K562 (cell line): ENCODE results near the gene RBFOX1. TPM values are rescaled to one million over a fixed set of nuclear protein-coding genes. Genes with fewer than 3 reads are reported as not detected.

ENCODE experiments used
- ATAC-seq: fragments of 200-7000 bp; cut with Tn5 transposase; 3 replicates; pipeline ENCODE4 v1.9.1; 2020; ENCODE audit warnings: moderate library complexity
- BruUV-seq: library from RNA; stranded (reverse); fragments of 400-500 nt; replicated peaks from 2 replicates; lab custom pipeline; 2021; lab: Mats Ljungman, UMichigan
- CTCF ChIA-PET: fragments of 300-600 bp; formaldehyde crosslinking; extraction: SDS; loops from one replicate; lab custom pipeline; 2021; ENCODE audit warnings: low intra/inter-chr PET ratio; lab: Yijun Ruan, JAX
- POLR2A ChIA-PET: fragments of 300-600, 350-650 bp; sonication (Branson Sonifier 250); formaldehyde crosslinking; extraction: SDS; loops from one replicate; lab custom pipeline; 2021; ENCODE audit warnings: antibody characterized with exemption, inconsistent platforms; lab: Yijun Ruan, JAX
- DNase-seq, 4 experiments: peaks; one replicate each; pipeline versions ENCODE4 v3.0.0 to v3.0.0-alpha.2; 2011 to 2018; ENCODE audit warnings: low spot score in 3 of 4, mixed read lengths in 3 of 4; ENCODE audit errors: extremely low read depth in 1 of 4
- FAIRE-seq: peaks from 2 replicates; lab custom pipeline; 2011; peaks lifted over from hg19 to GRCh38; lab: Jason Lieb, UNC
- H2AFZ ChIP-seq: 2 replicates; pipeline ENCODE4 v1.6.0; 2011; ENCODE audit warnings: low read depth, low read length, control low read depth, inconsistent platforms
- H3K27ac ChIP-seq: fragments of 200-600 bp; 3 replicates; pipeline ENCODE4 v1.8.0; 2011; ENCODE audit warnings: low read depth, mild to moderate bottlenecking, control low read depth, inconsistent platforms, low read length, moderate library complexity, mixed read lengths; ENCODE audit errors: extremely low read depth
- H3K27me3 ChIP-seq, 2 experiments: fragments of 300-600 bp in 1 of 2; 2 replicates in 1 of 2; 3 replicates in 1 of 2; pipeline versions ENCODE4 v1.6.0 to v1.8.0; 2011; ENCODE audit warnings: inconsistent platforms in 2 of 2, low read length in 2 of 2, mild to moderate bottlenecking in 1 of 2, mixed read lengths in 1 of 2, moderate library complexity in 1 of 2; ENCODE audit not compliant: control insufficient read depth in 2 of 2, insufficient read depth in 2 of 2
- H3K36me3 ChIP-seq: fragments of 300-600 bp; 3 replicates; pipeline ENCODE4 v1.8.0; 2011; ENCODE audit warnings: mild to moderate bottlenecking, low read length, inconsistent platforms; ENCODE audit not compliant: control insufficient read depth, insufficient read depth
- H3K4me1 ChIP-seq, 2 experiments: fragments of 200-600 bp in 1 of 2; replicated peaks in 1 of 2; 2 replicates in 1 of 2; 3 replicates in 1 of 2; pipeline versions ENCODE4 v1.5.1 to v1.8.0; 2011; ENCODE audit warnings: inconsistent platforms in 2 of 2, low read length in 2 of 2, mild to moderate bottlenecking in 1 of 2, mixed read lengths in 1 of 2, moderate library complexity in 1 of 2; ENCODE audit not compliant: control insufficient read depth in 2 of 2, insufficient read depth in 2 of 2
- H3K4me2 ChIP-seq: 2 replicates; pipeline ENCODE4 v1.6.1; 2011; ENCODE audit warnings: low read length, control low read depth, inconsistent platforms, mixed read lengths; ENCODE audit not compliant: insufficient read depth
- H3K4me3 ChIP-seq: fragments of 200-600 bp; sonication (generic), shearing (Covaris generic); 2 replicates; pipeline ENCODE4 v1.5.1; 2016; ENCODE audit warnings: control low read depth, inconsistent platforms
- H3K79me2 ChIP-seq: fragments of 200-600 bp; 3 replicates; pipeline ENCODE4 v1.8.0; 2011; ENCODE audit warnings: low read length, inconsistent platforms; ENCODE audit not compliant: control insufficient read depth, insufficient read depth
- H3K9ac ChIP-seq, 2 experiments: 2 replicates each; pipeline versions ENCODE4 v1.6.0 to v1.6.1; 2011; ENCODE audit warnings: low read depth in 2 of 2, low read length in 2 of 2, control low read depth in 1 of 2, inconsistent platforms in 1 of 2, mild to moderate bottlenecking in 1 of 2, mixed read lengths in 1 of 2; ENCODE audit not compliant: insufficient read depth in 1 of 2
- H3K9me1 ChIP-seq: one replicate; pipeline ENCODE4 v1.6.0; 2011; ENCODE audit warnings: inconsistent platforms, mild to moderate bottlenecking, low read length, moderate library complexity; ENCODE audit not compliant: control insufficient read depth, insufficient read depth
- H3K9me3 ChIP-seq: replicated peaks from 2 replicates; pipeline ENCODE4 v1.5.1; 2011; ENCODE audit warnings: low read depth, low read length, inconsistent platforms; ENCODE audit not compliant: control insufficient read depth, insufficient read depth
- H4K20me1 ChIP-seq: replicated peaks from 2 replicates; pipeline ENCODE4 v1.6.1; 2011; ENCODE audit warnings: low read length, inconsistent platforms, mixed read lengths; ENCODE audit not compliant: control insufficient read depth, insufficient read depth
- GABPB1 ChIP-seq: sonication (generic); formaldehyde crosslinking; IDR thresholded peaks from 2 replicates; pipeline ENCODE4 v1.8.0; 2022; ENCODE audit warnings: mild to moderate bottlenecking, missing genetic modification reagents
- PHB ChIP-seq: fragments of 250-450 bp; sonication (Bioruptor Pico); IDR thresholded peaks from 2 replicates; pipeline ENCODE4 v1.5.0; 2021
- RB1 ChIP-seq: fragments of 450-650 bp; IDR thresholded peaks from 2 replicates; pipeline ENCODE4 v1.6.1; 2017; ENCODE audit warnings: low read depth, mild to moderate bottlenecking
- SMAD4 ChIP-seq: fragments of 250-450 bp; sonication (Bioruptor Pico); conservative IDR thresholded peaks from 2 replicates; pipeline ENCODE4 v1.8.0; 2021; ENCODE audit warnings: inconsistent platforms, mild to moderate bottlenecking, moderate library complexity
- SMARCB1 ChIP-seq: IDR thresholded peaks from 2 replicates; pipeline ENCODE4 v1.6.1; 2011; ENCODE audit warnings: improper control_type of control experiment, low read depth; ENCODE audit not compliant: insufficient read length
- SRF ChIP-seq, 2 experiments: fragments of 250-450, 450-650 bp in 1 of 2; sonication (Bioruptor Pico) in 1 of 2; sonication (generic) in 1 of 2; formaldehyde crosslinking; IDR thresholded peaks; 2 replicates each; pipeline versions ENCODE4 v1.5.0 to v1.5.1; 2020 to 2022; ENCODE audit warnings: mild to moderate bottlenecking in 1 of 2, missing genetic modification reagents in 1 of 2
- ZSCAN32 ChIP-seq: fragments of 450-650 bp; formaldehyde crosslinking; IDR thresholded peaks from 2 replicates; pipeline ENCODE4 v1.4.0; 2020; ENCODE audit warnings: mild to moderate bottlenecking, moderate library complexity
- WGBS: fragments of 100-300 bp; shearing (Covaris generic); methylation state at CpG from one replicate; pipeline ENCODE4 v1.1.6; 2016; ENCODE audit warnings: low coverage, mixed read lengths; ENCODE audit not compliant: insufficient coverage; ENCODE audit errors: missing lambda C conversion rate; 5-methylcytosine and 5-hydroxymethylcytosine counted together
- in situ Hi-C: fragments of 300-500 bp; cut with MboI; formaldehyde crosslinking; loops from 4 replicates; pipeline ENCODE4 v1.15.0; 2018; ENCODE audit warnings: inconsistent platforms, mixed read lengths
- intact Hi-C: fragments of 100-400 bp; cut with micrococcal nuclease; formaldehyde crosslinking; loops from 2 replicates; pipeline ENCODE4 v1.14.2; 2022
- polyA plus RNA-seq, 8 experiments: library from polyadenylated mRNA; depleted of rRNA in 4 of 8; stranded (reverse) in 5 of 8; unstranded in 3 of 8; fragments of >200 nt; fragmentation: Nextera tagmentation in 2 of 8; fragmentation: Illumina TruSeq in 1 of 8; extraction: Ambion mirVana in 2 of 8; extraction: Trizol in 1 of 8; gene quantifications; 2 replicates each; pipeline versions ENCODE4 v1.2.1 to v1.2.3, GENCODE V29; 2011 to 2014; ENCODE audit warnings: inconsistent platforms in 1 of 8, missing spikeins in 1 of 8
- total RNA-seq, 7 experiments: library from RNA; depleted of rRNA in 6 of 7; stranded (reverse); fragments of >200 nt in 6 of 7; fragmentation: Illumina TruSeq in 2 of 7; extraction: Trizol in 2 of 7; gene quantifications; 2 replicates each; pipeline versions ENCODE4 v1.2.1 to v1.2.3, GENCODE V29; 2011 to 2021; ENCODE audit warnings: low replicate concordance in 1 of 7
- TF ChIP-seq, protein P1 (sequence below): sonication (generic); formaldehyde crosslinking; IDR thresholded peaks from 2 replicates; pipeline ENCODE4 v1.8.0; 2022; ENCODE audit warnings: mild to moderate bottlenecking, missing genetic modification reagents

RBFOX1 gene
- total and polyA plus RNA-seq, 9 of the 15 experiments (the other 6 are each of a cell fraction or from before 2014, with no cell fraction given): 0.03 TPM; not detected in 8

DNA sequence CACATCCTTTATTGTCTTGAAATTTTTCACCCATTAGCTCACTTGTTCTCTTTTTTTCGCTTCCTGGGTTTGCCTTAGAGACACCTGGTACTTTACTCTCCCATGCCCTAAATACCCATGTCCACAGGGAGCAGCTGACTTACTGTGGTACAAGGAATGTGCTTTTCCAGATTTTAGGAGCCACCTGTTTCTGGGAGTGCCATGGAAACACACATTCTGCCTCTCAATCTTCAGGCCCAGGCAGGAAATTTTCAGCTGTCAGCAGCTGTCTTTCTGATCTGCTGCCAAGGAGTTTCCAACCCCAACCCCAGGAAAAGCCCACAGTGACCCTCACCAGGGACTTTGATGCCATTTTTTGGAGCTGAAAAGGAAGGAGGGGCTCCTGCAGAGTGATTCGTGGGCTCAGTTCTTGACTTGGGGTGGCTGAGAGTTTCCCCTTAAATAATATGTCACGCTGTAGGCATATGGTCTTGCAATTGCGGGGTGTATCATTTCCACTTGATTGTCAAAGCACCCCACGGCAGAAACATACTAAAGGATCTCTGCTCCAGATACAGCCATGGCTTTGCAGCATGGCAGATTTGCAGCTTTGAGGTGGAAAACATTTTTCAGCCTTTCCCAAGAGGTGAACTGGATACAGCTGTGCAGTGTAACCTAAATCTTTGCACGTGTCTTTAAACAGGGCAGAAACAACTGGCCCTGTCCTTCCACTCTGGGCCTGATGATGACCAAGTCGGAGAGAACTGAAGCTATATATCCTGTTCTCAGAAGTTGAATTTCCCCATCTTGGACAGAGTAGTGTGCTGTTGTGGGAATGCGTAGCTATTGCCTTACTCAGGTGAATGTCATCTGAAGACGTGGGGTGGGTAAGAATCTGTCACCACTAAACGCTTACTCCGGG lies 19.2 kb downstream of the RBFOX1 start:
- Histone ChIP-seq H3K4me3 (no peak overlapping the region), H3K36me3 (no peaks in the 10 kb centered on the region), H2AFZ (no peak overlapping the region), H3K4me2 (no peak overlapping the region), H3K4me1 (no peaks in the 10 kb centered on the region), H3K27ac (no peak overlapping the region), H3K27me3 (no peaks in the 10 kb centered on the region; a peak in 1 of 5 replicates), H4K20me1 (no peaks in the 10 kb centered on the region), H3K9me3 (no peaks in the 10 kb centered on the region), H3K9me1 (no peaks in the 10 kb centered on the region), H3K9ac (no peak overlapping the region), H3K79me2 (no peaks in the 10 kb centered on the region)
- no TSS peak for BruUV-seq
- DNase-seq (no peak), FAIRE-seq (no peak), ATAC-seq (no peak)
- ChIA-PET POLR2A (interaction anchor here (0.6 to 0.8 kb wide), 2 partner anchors 17 to 39 kb away, joined by 3 read pairs; no protein-coding TSS in a partner anchor), CTCF (no interaction called here)
- intact Hi-C loops (no loop called here), in situ Hi-C loops (no loop called here)
- under 1% methylated on average over 11 of the region's 11 CpGs for WGBS
- no peak for TF ChIP-seq SRF (CRISPR knock-in tag; IDR thresholded peaks at IDR 0.05)
- no peak for TF ChIP-seq SMAD4 (CRISPR knock-in tag)
- TF ChIP-seq ZSCAN32 (CRISPR knock-in tag): no peak
- no peak for TF ChIP-seq PHB (CRISPR knock-in tag)
- TF ChIP-seq GABPB1 (CRISPR knock-in tag): no peak
- no peak for TF ChIP-seq SMARCB1
- TF ChIP-seq RB1: no peak
- TF ChIP-seq, protein P1, sequence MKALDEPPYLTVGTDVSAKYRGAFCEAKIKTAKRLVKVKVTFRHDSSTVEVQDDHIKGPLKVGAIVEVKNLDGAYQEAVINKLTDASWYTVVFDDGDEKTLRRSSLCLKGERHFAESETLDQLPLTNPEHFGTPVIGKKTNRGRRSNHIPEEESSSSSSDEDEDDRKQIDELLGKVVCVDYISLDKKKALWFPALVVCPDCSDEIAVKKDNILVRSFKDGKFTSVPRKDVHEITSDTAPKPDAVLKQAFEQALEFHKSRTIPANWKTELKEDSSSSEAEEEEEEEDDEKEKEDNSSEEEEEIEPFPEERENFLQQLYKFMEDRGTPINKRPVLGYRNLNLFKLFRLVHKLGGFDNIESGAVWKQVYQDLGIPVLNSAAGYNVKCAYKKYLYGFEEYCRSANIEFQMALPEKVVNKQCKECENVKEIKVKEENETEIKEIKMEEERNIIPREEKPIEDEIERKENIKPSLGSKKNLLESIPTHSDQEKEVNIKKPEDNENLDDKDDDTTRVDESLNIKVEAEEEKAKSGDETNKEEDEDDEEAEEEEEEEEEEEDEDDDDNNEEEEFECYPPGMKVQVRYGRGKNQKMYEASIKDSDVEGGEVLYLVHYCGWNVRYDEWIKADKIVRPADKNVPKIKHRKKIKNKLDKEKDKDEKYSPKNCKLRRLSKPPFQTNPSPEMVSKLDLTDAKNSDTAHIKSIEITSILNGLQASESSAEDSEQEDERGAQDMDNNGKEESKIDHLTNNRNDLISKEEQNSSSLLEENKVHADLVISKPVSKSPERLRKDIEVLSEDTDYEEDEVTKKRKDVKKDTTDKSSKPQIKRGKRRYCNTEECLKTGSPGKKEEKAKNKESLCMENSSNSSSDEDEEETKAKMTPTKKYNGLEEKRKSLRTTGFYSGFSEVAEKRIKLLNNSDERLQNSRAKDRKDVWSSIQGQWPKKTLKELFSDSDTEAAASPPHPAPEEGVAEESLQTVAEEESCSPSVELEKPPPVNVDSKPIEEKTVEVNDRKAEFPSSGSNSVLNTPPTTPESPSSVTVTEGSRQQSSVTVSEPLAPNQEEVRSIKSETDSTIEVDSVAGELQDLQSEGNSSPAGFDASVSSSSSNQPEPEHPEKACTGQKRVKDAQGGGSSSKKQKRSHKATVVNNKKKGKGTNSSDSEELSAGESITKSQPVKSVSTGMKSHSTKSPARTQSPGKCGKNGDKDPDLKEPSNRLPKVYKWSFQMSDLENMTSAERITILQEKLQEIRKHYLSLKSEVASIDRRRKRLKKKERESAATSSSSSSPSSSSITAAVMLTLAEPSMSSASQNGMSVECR (CRISPR knock-in tag): no peak
